Breast epithelium (tissue), 4 donors: ENCODE measurements around the gene TRPM3. TPM values are rescaled to one million over a fixed set of nuclear protein-coding genes. Genes with fewer than 3 reads are reported as not detected.

Source experiments
- DNase-seq, 2 donors: peaks; one replicate each; pipeline ENCODE4 v3.0.0-alpha.2; 2019; ENCODE audit warnings: low spot score in 2 of 2
- H3K27ac ChIP-seq, 2 donors: fragments of 200-600 bp; sonication (generic) in 1 of 2; one replicate each; pipeline ENCODE4 v1.5.1; 2016 to 2019; ENCODE audit warnings: mild to moderate bottlenecking in 1 of 2
- H3K27me3 ChIP-seq, 2 donors: fragments of 200-600 bp; sonication (generic) in 1 of 2; one replicate each; pipeline versions ENCODE4 v1.5.1 to v1.6.0; 2017 to 2019; ENCODE audit warnings: control low read depth in 1 of 2, mild to moderate bottlenecking in 1 of 2
- H3K36me3 ChIP-seq: fragments of 200-600 bp; one replicate; pipeline ENCODE4 v1.5.1; 2019
- H3K4me1 ChIP-seq, 2 donors: fragments of 200-600 bp; sonication (generic); one replicate each; pipeline ENCODE4 v1.5.1; 2016 to 2019; ENCODE audit warnings: control low read depth in 1 of 2
- H3K4me3 ChIP-seq, 3 donors: fragments of 200-600 bp; sonication (generic); 1 replicate in 2 of 3; 2 replicates in 1 of 3; pipeline ENCODE4 v1.5.1; 2016 to 2019; ENCODE audit warnings: mild to moderate bottlenecking in 3 of 3, moderate library complexity in 2 of 3
- H3K9me3 ChIP-seq, 2 donors: fragments of 200-600 bp; sonication (generic) in 1 of 2; one replicate each; pipeline ENCODE4 v1.5.1; 2016 to 2019; ENCODE audit warnings: control low read depth in 1 of 2
- POLR2A ChIP-seq: fragments of 450-650 bp; IDR thresholded peaks from one replicate; pipeline ENCODE4 v1.6.1; 2016; ENCODE audit warnings: antibody characterized with exemption, mild to moderate bottlenecking, moderate library complexity
- POLR2AphosphoS5 ChIP-seq, 3 donors: sonication (generic); formaldehyde crosslinking; IDR thresholded peaks; one replicate each; pipeline ENCODE4 v1.6.1; 2017; ENCODE audit warnings: antibody characterized with exemption in 3 of 3
- intact Hi-C: fragments of 100-400 bp; cut with DNase I; formaldehyde crosslinking; loops from one replicate; pipeline ENCODE4 v1.15.1; 2023; ENCODE audit warnings: low total_unique reads
- total RNA-seq, 3 donors: library from RNA; depleted of rRNA; stranded (reverse); fragments of >200 nt; gene quantifications; one replicate each; pipeline ENCODE4 v1.1.0, GENCODE V29; 2016
- TF ChIP-seq, protein P1 (sequence below), 3 donors: fragments of 450-650 bp; IDR thresholded peaks; one replicate each; pipeline ENCODE4 v1.5.1; 2016 to 2017; ENCODE audit warnings: antibody characterized with exemption in 3 of 3, mild to moderate bottlenecking in 3 of 3, moderate library complexity in 3 of 3

TRPM3 gene
- total RNA-seq, 3 donors from 2014 or later, result 0.33 to 0.88 (median 0.64) TPM

DNA sequence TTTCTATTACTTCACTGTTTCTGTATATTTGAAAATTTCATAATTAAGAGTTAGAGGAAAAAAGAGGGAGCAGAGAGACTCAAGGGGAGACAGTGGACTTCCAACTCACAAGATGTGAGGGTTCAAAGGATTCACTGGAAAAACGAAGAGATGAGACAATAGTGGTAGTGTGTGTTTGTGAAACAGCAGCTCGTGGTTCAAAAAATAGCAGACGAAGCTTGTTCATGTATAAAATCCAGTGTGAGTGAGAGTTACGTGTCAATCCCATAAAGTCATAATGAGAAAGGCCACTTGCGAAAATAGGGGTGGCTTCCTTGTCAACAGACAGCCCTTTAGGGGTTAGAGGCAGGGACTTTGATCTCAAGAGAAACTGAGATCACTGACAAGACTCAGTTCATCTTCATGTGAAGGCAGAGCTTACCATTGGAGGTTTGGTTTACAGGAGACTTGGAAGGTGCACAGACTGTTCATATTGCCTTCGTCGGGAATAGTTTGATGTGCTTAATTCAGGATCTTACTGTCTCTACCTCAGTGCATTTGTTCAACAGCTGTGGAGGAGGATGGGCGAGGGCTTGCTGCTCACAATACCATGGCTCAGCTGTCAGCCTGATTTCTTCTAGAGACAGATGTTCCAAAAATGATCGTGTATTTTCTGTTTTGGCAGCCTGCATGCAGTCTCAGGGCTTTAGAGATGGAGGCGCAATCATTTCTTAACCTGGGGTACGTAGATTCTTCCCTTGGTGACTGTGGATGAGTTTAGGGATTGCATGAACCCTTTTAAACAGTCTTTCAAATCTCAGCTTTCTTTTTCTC is 601.3 kb downstream of the TRPM3 start:
- Histone ChIP-seq H3K9me3 (no peaks in the 10 kb centered on the region), H3K27me3 (no peaks in the 10 kb centered on the region), H3K27ac (no peak overlapping the region), H3K4me3 (no peak overlapping the region), H3K36me3 (no peaks in the 10 kb centered on the region), H3K4me1 (no peaks in the 10 kb centered on the region)
- DNase-seq, result no peak
- intact Hi-C loops, result no loop called here
- TF ChIP-seq, protein P1, sequence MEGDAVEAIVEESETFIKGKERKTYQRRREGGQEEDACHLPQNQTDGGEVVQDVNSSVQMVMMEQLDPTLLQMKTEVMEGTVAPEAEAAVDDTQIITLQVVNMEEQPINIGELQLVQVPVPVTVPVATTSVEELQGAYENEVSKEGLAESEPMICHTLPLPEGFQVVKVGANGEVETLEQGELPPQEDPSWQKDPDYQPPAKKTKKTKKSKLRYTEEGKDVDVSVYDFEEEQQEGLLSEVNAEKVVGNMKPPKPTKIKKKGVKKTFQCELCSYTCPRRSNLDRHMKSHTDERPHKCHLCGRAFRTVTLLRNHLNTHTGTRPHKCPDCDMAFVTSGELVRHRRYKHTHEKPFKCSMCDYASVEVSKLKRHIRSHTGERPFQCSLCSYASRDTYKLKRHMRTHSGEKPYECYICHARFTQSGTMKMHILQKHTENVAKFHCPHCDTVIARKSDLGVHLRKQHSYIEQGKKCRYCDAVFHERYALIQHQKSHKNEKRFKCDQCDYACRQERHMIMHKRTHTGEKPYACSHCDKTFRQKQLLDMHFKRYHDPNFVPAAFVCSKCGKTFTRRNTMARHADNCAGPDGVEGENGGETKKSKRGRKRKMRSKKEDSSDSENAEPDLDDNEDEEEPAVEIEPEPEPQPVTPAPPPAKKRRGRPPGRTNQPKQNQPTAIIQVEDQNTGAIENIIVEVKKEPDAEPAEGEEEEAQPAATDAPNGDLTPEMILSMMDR (IDR thresholded peaks at IDR 0.05), result no peak
- TF ChIP-seq POLR2A, result no peak
- no peak for TF ChIP-seq POLR2AphosphoS5 (IDR thresholded peaks at IDR 0.05)

DNA sequence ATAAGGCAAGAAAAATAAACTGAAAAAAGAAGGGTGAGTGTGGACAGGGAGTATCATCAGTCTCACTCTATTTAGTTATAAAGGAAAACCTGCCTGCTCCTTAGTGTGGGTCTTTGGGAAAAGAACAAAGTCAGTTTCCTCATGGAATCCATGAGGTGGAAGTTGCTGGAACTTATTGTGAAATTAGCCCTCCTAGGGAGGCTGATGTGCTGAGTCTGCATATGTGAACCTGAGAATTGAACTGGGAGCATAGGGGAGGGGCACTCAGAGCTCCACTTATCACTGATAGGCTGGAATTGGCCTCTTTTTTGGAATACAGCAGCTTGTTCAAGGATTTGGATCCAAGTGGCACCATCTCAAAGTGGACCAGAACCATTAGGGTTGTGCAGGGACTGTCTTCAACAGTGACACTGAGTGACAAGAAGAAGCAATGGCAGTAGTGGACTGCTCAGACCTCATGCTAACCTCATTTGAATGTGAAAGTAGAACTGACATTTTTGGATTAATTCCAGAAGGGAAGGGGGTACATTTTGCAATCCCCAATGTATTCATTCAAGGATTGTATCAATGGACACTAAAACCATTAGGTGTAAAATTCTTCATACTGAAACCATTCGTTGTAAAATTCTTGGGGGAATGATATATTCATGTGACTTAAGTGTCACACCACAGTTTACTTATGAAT is 603.4 kb downstream of the TRPM3 start:
- TF ChIP-seq POLR2AphosphoS5 (IDR thresholded peaks at IDR 0.05), result no peak
- TF ChIP-seq POLR2A, result no peak
- TF ChIP-seq, protein P1 (IDR thresholded peaks at IDR 0.05), result no peak
- Histone ChIP-seq H3K4me3 (no peak overlapping the region), H3K27me3 (no peaks in the 10 kb centered on the region), H3K27ac (no peak overlapping the region), H3K9me3 (no peaks in the 10 kb centered on the region), H3K36me3 (no peaks in the 10 kb centered on the region), H3K4me1 (no peaks in the 10 kb centered on the region)
- DNase-seq, result no peak
- intact Hi-C loops, result no loop called here

DNA sequence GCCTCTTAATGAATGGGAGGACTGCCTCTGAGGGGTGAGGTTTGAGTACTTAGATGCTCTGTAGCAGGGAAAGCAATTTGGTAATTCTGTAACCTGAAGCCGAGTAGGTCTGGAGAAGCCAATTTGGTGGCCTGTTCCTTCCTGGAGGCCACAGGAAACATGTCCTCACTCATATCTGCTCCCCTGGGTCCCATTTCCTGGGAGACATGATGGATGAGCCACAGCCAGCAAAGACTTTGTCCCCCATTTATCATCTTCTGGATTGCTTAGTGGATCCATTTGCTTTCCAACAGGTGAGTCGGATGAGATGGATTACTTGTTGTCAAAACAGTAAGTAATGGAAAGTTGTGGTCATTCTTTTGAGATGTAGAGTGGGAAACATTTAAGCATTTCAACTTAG is 607.1 kb downstream of the TRPM3 start:
- intact Hi-C loops, result no loop called here
- no peak overlapping the region for H3K27ac ChIP-seq
- H3K36me3 ChIP-seq, result no peaks in the 10 kb centered on the region
- TF ChIP-seq POLR2A (no peak), POLR2AphosphoS5 (IDR thresholded peaks at IDR 0.05) (no peak)
- TF ChIP-seq, protein P1 (IDR thresholded peaks at IDR 0.05), result no peak
- no peak overlapping the region for H3K4me3 ChIP-seq
- no peaks in the 10 kb centered on the region for H3K4me1 ChIP-seq
- DNase-seq, result no peak
- H3K9me3 ChIP-seq, result no peaks in the 10 kb centered on the region
- no peaks in the 10 kb centered on the region for H3K27me3 ChIP-seq

DNA sequence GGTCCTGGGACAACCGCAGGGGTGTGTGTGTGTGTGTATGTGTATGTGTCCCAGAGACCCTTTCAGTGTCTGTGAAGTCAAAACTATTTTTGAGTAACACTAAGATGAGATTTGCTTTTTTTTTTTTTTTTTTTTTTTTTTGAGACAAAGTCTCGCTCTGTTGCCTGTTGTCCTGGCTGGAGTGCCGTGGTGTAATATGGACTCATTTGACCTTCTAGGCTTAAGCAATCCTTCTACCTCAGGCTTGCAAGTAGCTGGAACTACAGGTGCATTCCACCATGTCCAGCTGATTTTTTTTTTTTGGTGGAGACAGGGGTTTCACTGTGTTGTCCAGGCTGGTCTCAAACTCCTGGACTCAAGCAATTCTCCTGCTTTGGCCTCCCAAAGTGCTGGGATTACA is 609.6 kb downstream of the TRPM3 start:
- H3K9me3 ChIP-seq, result no peaks in the 10 kb centered on the region
- no peaks in the 10 kb centered on the region for H3K36me3 ChIP-seq
- no peak for DNase-seq
- no peaks in the 10 kb centered on the region for H3K4me1 ChIP-seq
- no peak overlapping the region for H3K27ac ChIP-seq
- intact Hi-C loops, result no loop called here
- TF ChIP-seq POLR2A (no peak), POLR2AphosphoS5 (IDR thresholded peaks at IDR 0.05) (no peak)
- TF ChIP-seq, protein P1 (IDR thresholded peaks at IDR 0.05), result no peak
- H3K27me3 ChIP-seq, result no peaks in the 10 kb centered on the region
- H3K4me3 ChIP-seq, result no peak overlapping the region

DNA sequence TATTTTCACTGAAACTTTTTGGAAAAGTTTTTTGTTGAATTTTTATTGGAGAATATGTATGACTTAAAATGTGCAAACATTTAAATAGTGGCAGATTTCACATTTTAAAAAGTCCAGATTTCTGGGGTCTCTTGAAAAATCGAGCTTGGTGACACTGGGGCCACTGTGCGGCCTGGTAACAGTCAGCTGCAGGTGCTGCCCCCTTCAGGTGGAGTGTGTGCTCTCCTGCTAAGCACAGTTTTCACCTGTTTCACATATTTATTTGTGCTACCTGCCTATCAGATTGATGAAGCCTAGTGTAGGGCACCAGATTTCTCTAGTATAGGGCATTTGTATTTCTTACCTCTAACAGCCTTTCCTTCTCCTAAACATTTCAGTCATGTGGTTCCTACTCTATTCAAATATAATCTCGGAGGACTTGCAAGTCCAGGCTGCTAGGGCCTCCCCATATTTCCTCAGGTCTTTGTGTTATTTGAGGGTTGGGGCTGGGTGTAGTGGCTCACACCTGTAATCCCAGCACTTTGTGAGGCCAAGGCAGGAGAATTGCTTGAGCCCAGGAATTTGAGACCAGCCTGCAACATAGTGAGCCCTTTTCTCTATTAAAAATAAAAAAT is 611.2 kb downstream of the TRPM3 start:
- H3K9me3 ChIP-seq, result no peaks in the 10 kb centered on the region
- H3K27ac ChIP-seq, result no peak overlapping the region
- TF ChIP-seq POLR2AphosphoS5 (IDR thresholded peaks at IDR 0.05) (no peak), POLR2A (no peak)
- TF ChIP-seq, protein P1 (IDR thresholded peaks at IDR 0.05), result no peak
- H3K27me3 ChIP-seq, result no peaks in the 10 kb centered on the region
- DNase-seq, result no peak
- H3K36me3 ChIP-seq, result no peaks in the 10 kb centered on the region
- H3K4me3 ChIP-seq, result no peak overlapping the region
- intact Hi-C loops, result no loop called here
- H3K4me1 ChIP-seq, result no peaks in the 10 kb centered on the region
